OCI-LY1 (cell line): ENCODE measurements around the gene P3H2.

Experiments
- CTCF ChIP-seq: fragments of 200-600 bp; sonication (generic), shearing (Covaris generic); IDR thresholded peaks from 2 replicates; pipeline ENCODE4 v1.5.1; 2017; ENCODE audit warnings: mild to moderate bottlenecking, antibody characterized with exemption, low read length, moderate library complexity, mixed read lengths
- EZH2 ChIP-seq: fragments of 200-600 bp; sonication (generic), shearing (Covaris generic); IDR thresholded peaks from 2 replicates; pipeline ENCODE4 v1.8.0; 2017; ENCODE audit warnings: borderline replicate concordance, mixed run types, mild to moderate bottlenecking, antibody characterized with exemption, low read length, moderate library complexity, mixed read lengths

GRCh38 chr3:190044142-190044541 lies 76.6 kb downstream of the P3H2 start:
- no peak for TF ChIP-seq CTCF
- no peak for TF ChIP-seq EZH2
